ENCODE data around the gene ANO7.

The ANO7 gene

DNA sequence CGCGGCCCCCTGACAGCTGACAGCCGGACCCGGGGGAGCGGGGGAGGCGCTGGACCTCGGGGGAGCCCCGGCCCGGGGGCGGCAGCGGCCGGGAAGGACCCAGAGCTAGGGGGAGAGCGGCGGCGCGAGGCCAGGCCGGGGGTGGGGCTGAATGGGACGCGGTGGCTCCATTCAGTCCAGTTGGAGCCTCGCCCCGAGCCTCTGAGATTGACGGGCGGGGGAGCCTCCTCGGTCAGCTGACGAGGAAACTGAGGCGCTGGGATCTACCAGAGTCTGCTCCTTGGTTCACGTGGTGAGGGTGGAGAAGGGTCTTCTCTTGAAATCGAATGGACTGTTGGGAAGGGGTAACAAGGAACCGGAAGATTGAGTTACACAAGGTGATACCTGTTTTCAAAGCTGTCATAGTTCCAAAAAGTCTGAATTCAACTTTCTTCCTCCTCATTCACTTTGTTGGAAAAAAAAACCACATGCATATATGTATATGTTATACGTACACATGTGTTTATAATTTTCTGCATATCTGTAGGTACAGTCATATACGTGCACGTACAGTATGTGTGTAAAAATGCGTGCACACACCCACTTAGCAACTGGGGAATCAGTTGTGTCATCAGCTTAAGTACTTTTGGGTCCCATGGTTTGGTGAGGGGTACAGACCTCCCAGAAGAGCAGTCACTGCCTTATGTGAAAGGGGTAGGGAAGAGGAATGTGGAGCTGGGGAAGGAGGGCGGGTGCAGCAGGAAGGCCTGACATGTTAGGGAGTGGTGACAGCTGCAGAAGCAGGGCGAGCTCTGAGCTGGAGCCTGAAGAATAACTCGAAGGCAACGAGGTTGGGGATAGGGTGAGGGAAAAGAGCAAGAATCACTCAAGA, 37.6 kb upstream of the ANO7 start:
- H3K36me3 Mint-ChIP-seq (ENCODE audit: low read depth) = peaks cover 46% of the 10 kb centered on the region
- no peaks in the 10 kb centered on the region for H3K9me3 Mint-ChIP-seq
- no peak for DNase-seq
- H3K4me1 Mint-ChIP-seq (ENCODE audit: low read depth) = peaks cover 65% of the 10 kb centered on the region
- H3K27ac Mint-ChIP-seq = peak overlapping the region; percentile 96
- no peaks in the 10 kb centered on the region for H3K27me3 Mint-ChIP-seq
- peak overlapping the region; percentile 92 for H3K4me3 Mint-ChIP-seq

DNA sequence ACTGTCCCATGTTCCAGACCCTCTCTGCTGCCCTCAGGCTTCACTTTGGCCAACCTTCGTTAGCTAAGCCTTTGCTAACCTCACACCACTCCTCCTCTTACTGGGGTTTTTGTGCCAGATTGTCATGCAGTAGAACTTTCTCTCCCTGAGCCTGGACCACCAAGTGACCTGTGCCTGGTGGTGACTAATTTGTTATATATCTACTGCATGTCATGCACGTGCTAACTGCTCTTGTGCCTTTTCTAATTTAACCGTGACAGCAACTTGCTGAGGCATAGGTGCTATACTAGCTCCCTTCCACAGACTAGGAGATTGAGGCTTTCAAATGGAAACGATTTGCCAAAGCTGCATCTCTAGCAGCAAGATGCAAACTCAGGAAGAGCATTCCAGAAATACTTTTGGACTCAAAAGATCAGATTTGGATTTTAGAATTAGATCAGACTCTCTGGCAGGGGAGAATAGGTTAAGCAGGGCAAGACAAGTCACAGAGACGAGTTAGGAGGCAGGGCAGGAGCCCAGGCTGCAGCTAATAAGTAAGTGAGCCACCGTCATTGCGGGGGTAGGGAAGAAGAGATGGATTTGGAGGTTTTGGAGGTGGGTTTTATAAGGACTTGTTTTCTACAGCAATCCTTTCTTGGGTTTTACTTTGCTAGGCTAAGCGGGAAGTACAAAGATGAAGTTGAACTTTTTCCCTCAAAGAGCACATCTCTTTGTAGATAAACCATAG, 36.4 kb upstream of the ANO7 start:
- peaks cover 50% of the 10 kb centered on the region for H3K36me3 Mint-ChIP-seq (ENCODE audit: low read depth)
- H3K27ac Mint-ChIP-seq = peak overlapping the region; percentile 96
- H3K27me3 Mint-ChIP-seq = no peaks in the 10 kb centered on the region
- DNase-seq = no peak
- H3K9me3 Mint-ChIP-seq = no peaks in the 10 kb centered on the region
- H3K4me3 Mint-ChIP-seq = peak overlapping the region; percentile 92
- peaks cover 63% of the 10 kb centered on the region for H3K4me1 Mint-ChIP-seq (ENCODE audit: low read depth)

DNA sequence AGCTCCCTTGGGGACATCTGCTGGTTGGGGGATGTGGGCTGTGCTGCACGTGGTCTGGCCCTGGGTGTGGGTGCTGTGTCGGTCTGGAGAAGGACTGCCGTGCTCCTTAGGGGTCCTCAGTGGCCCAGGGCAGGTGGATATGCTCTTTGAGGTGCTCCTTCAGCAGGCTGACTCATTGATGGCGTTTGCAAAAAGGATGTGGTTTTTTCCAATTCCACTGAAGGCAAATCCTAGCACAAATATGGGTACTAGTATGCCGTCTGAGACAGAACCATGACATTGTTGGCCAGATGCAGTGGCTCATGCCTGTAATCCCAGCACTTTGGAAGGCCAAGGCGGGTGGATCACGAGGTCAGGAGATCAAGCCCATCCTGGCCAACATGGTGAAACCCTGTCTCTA, 34.9 kb upstream of the ANO7 start:
- H3K27me3 Mint-ChIP-seq = no peaks in the 10 kb centered on the region
- H3K9me3 Mint-ChIP-seq = no peaks in the 10 kb centered on the region
- H3K36me3 Mint-ChIP-seq (ENCODE audit: low read depth) = peaks cover 63% of the 10 kb centered on the region
- DNase-seq = no peak
- peaks cover 52% of the 10 kb centered on the region for H3K4me1 Mint-ChIP-seq (ENCODE audit: low read depth)
- peak overlapping the region; percentile 91 for H3K27ac Mint-ChIP-seq
- peak overlapping the region; percentile 24 for H3K4me3 Mint-ChIP-seq

DNA sequence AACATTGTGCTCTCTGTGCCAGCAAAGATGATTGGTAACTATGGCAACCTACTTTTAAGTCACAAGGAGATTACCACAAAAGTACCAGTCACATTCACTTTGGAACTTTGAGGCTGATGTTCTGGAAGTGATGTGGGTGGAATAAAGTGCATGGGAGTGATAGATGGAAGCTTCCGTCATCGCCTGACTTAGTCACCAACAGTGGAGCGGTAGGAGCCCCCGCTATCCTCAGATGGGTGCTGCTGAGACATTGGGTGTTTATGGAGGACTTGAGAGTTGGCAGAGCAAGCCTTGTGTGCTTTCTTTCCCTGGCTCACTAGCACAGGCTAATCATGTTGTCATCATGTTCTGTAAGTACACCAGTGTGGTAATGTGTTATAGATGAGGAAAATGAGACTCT, 33.6 kb upstream of the ANO7 start:
- Mint-ChIP-seq H3K4me1 (ENCODE audit: low read depth) (peaks cover 50% of the 10 kb centered on the region), H3K9me3 (no peaks in the 10 kb centered on the region), H3K4me3 (no peak overlapping the region), H3K27ac (peak overlapping the region; percentile 55), H3K36me3 (ENCODE audit: low read depth) (peaks cover 74% of the 10 kb centered on the region), H3K27me3 (no peaks in the 10 kb centered on the region)
- DNase-seq = no peak

DNA sequence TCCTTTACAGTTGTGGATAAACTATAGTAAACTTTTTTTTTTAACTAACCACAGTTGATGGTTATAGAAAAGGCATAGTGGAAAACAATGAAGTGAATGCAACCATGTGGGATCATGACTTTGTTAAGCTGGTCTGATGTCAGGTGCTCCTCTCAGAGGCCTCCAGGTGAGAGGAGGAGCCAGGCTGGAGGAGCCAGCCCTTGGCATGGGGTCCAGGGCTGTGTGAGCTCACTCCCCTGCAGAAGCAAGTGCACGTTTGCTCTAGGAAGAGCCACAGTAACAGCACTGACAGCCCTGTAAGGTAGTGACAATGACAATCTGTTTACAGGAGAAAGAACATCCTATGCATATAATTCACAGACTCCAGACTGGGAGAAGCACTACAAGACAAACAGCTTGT, 32.5 kb upstream of the ANO7 start:
- Mint-ChIP-seq H3K4me1 (ENCODE audit: low read depth) (peaks cover 44% of the 10 kb centered on the region), H3K36me3 (ENCODE audit: low read depth) (peaks cover 74% of the 10 kb centered on the region), H3K4me3 (no peak overlapping the region), H3K27me3 (no peaks in the 10 kb centered on the region), H3K27ac (peak overlapping the region; percentile 50), H3K9me3 (no peaks in the 10 kb centered on the region)
- no peak for DNase-seq

DNA sequence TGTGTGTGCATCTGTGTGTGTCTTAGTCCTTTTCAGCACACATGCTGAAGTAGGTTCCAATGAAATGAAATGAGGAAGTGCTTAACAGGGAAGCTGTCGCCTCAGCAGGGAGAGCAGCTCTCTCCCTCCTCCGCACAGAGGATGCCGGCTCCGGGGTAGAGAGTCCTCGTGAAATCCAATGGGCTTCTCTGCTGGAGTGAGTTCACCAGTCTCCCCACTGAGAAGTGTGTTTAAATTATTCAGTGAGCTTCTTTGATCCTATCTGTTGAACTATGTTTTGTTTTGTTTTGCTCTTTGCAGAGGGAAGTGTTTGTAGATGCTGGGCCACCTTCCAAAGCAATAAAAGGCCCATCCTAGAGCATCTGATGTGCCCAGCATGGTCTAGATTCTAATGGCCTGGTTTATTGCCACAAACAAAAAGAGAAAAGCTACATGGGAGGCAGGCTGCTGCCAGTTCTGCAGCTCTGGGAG, 31.5 kb upstream of the ANO7 start:
- H3K27ac Mint-ChIP-seq = peak overlapping the region; percentile 15
- no peaks in the 10 kb centered on the region for H3K27me3 Mint-ChIP-seq
- H3K36me3 Mint-ChIP-seq (ENCODE audit: low read depth) = peaks cover 79% of the 10 kb centered on the region
- no peak overlapping the region for H3K4me3 Mint-ChIP-seq
- no peaks in the 10 kb centered on the region for H3K9me3 Mint-ChIP-seq
- H3K4me1 Mint-ChIP-seq (ENCODE audit: low read depth) = peaks cover 33% of the 10 kb centered on the region
- DNase-seq = no peak

DNA sequence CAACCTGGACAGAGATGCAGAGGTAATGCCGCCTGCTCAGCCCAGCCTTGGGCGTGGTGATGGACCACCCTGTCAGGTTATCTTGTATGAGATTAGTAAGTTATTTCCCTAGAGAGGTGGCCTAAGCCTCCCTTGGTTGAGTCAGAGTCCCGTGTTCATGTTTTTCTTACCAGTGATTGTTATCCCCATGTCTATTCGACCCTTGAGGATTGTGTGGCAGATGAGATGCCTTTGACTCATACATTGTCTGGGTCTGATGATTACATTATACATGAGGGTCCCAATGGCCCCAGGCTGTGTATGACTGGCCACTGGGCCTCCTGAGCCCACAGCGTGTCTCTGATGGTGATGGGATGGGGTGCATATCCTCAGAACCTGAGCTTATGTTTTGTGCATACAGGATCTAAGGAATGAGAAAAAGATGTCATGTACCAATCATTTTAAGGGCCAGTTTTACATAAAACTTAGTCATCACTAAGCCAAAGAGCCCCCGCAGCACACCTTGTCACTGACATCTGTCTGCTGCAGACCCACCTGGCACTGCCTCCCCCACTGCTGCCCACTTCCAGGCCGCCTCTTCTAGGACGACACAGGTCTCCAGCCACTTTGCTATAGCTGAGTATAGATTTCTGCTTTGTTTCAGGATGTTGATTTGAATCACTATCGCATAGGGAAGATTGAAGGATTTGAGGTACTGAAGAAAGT, 30.5 kb upstream of the ANO7 start:
- no peaks in the 10 kb centered on the region for H3K9me3 Mint-ChIP-seq

DNA sequence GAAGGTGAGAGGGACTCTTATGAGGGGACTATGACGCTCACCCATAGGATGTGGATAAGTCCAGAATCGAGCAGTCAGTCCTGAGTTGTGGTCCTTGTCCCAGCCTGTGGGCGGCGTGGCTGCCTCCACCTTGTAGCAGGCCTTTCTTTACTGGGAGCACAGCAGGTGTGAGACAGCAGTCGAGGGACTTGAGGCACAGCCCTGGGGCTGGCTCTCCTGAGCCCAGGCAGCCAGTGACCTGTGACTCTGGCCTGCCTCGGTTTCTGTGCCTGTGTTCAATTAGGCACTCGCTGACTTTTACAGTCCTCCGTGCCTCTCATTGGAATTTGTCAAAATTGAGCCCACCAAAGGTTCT, 30.0 kb upstream of the ANO7 start:
- Mint-ChIP-seq H3K4me1 (ENCODE audit: low read depth) (peaks cover 21% of the 10 kb centered on the region), H3K4me3 (no peak overlapping the region), H3K27me3 (no peaks in the 10 kb centered on the region), H3K36me3 (ENCODE audit: low read depth) (peaks cover 82% of the 10 kb centered on the region), H3K27ac (peak overlapping the region; percentile 64), H3K9me3 (no peaks in the 10 kb centered on the region)
- DNase-seq = no peak

More for the DNA sequence above, 30.5 kb upstream of the ANO7 start:
- H3K27ac Mint-ChIP-seq = no peak overlapping the region
- no peak overlapping the region for H3K4me3 Mint-ChIP-seq
- peaks cover 26% of the 10 kb centered on the region for H3K4me1 Mint-ChIP-seq (ENCODE audit: low read depth)
- DNase-seq = no peak
- no peaks in the 10 kb centered on the region for H3K27me3 Mint-ChIP-seq
- peaks cover 82% of the 10 kb centered on the region for H3K36me3 Mint-ChIP-seq (ENCODE audit: low read depth)

DNA sequence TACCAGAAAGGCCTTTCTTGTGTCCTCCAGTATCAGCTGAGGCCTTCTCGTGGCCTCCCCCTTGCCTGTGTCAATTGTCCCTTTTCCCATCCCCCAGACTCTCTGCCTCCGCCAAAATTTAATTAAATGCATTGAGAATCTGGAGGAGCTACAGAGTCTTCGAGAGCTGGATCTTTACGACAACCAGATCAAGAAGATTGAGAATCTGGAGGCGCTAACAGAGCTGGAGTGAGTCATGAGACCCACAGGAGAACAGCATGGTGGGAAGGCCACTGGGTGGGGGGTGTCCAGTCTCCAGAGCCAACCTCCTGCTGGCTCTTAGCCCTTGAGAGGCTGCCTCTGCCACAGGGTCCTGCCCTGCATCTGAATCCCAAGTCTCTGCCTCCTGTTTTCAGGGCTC, 29.4 kb upstream of the ANO7 start:
- Mint-ChIP-seq H3K4me1 (ENCODE audit: low read depth) (peaks cover 18% of the 10 kb centered on the region), H3K27me3 (no peaks in the 10 kb centered on the region), H3K36me3 (ENCODE audit: low read depth) (peaks cover 85% of the 10 kb centered on the region), H3K27ac (peak overlapping the region; percentile 64), H3K9me3 (no peaks in the 10 kb centered on the region), H3K4me3 (no peak overlapping the region)
- no peak for DNase-seq

DNA sequence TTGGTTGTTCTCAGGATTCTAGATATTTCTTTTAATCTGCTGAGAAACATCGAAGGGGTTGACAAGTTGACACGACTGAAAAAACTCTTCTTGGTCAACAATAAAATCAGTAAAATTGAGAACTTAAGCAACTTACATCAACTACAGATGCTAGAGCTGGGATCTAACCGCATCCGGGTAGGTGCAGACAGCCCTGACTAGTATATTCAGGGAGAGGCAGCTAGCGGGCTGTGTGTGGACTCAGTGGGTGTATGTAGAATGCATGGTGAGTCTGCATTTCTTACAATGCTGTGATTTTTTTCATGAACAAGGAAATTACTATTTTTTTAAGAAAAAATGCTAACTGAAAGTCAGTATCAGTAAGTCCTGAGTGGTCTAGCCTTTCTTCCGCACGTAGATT, 28.2 kb upstream of the ANO7 start:
- Mint-ChIP-seq H3K27ac (no peak overlapping the region), H3K9me3 (no peaks in the 10 kb centered on the region), H3K4me3 (no peak overlapping the region), H3K27me3 (no peaks in the 10 kb centered on the region), H3K36me3 (ENCODE audit: low read depth) (peaks cover 83% of the 10 kb centered on the region), H3K4me1 (ENCODE audit: low read depth) (peaks cover 9% of the 10 kb centered on the region)
- no peak for DNase-seq

DNA sequence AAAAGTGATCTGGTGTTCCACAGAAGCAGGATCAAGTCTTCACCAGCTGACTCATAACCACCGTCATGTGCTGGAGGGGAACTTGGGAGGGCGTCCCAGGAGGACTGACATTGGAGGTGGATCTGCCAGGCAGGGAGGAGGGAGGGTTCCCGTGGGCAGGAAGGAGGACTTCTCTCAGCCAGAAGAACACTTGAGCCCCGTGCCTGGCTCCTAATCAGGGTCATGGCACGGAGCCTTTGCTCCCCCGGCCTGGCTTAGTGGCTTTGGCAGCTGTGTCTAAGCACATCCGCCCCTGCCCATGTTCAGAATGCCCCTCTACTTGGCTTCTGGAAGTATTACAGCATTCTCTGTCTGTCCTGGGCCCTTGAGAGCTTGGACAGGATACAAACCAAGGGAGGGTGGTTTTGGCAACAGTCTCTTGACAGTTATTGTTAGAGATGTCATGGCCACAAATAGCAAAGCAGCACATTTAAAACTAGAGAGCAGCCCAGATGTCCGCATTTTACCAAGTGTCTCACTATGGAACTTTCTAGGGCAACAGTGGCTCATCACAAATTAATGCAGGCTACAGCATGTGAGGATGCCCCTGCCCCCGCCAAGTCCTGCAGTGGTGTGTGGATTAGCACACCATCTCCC, 26.7 kb upstream of the ANO7 start:
- no peak for DNase-seq
- Mint-ChIP-seq H3K27me3 (no peaks in the 10 kb centered on the region), H3K27ac (peak overlapping the region; percentile 6), H3K36me3 (ENCODE audit: low read depth) (peaks cover 85% of the 10 kb centered on the region), H3K9me3 (no peaks in the 10 kb centered on the region), H3K4me3 (no peak overlapping the region), H3K4me1 (ENCODE audit: low read depth) (peaks cover under 1% of the 10 kb centered on the region)

DNA sequence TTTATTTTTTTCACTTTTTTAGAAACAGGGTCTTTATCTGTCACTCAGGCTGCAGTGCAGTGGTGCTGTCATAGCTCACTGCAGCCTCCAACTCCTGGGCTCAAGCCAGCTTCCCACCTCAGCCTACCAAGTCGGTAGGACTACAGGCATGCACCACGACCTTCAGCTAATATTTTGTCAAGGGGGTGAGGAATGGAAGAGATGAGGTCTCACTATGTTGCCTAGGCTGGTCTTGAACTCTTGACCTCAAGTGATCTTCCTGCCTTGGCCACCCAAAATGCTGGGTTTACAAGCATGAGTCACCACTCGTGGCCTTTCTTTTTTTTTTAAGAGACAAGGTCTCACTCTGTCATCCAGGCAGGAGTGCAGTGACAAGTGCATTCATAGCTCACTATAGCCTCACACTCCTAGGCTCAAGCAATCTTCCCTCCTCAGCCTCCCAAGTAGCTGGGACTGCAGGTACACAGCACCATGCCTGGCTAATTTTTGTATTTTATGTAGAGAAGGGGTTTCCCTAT, 24.8 kb upstream of the ANO7 start:
- Mint-ChIP-seq H3K36me3 (ENCODE audit: low read depth) (peaks cover 85% of the 10 kb centered on the region), H3K4me1 (ENCODE audit: low read depth) (no peaks in the 10 kb centered on the region), H3K4me3 (no peak overlapping the region), H3K9me3 (no peaks in the 10 kb centered on the region), H3K27ac (no peak overlapping the region), H3K27me3 (no peaks in the 10 kb centered on the region)
- DNase-seq = no peak

DNA sequence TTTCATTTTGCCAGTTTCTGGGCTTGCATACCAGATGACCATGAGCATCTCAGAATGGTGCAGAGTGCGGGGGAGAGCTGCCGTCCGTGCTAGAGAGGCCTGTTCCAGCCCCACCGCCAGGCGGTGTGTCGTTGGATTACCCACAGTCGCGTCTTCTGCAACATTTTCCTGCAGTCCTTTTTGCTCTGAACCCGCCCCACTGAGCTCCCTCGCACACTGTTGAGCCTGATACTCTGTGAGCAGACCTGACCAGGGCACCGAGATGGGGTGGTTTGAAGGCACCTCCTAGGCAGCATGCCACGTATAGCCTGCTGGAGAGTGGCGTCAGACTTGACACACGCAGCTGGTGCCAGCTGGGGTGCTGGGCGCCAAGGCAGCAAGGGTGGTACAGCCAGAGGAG, 20.1 kb upstream of the ANO7 start:
- no peak for DNase-seq
- Mint-ChIP-seq H3K36me3 (ENCODE audit: low read depth) (peaks cover 90% of the 10 kb centered on the region), H3K4me3 (no peak overlapping the region), H3K4me1 (ENCODE audit: low read depth) (no peaks in the 10 kb centered on the region), H3K9me3 (peaks cover 15% of the 10 kb centered on the region), H3K27me3 (no peaks in the 10 kb centered on the region), H3K27ac (no peak overlapping the region)

DNA sequence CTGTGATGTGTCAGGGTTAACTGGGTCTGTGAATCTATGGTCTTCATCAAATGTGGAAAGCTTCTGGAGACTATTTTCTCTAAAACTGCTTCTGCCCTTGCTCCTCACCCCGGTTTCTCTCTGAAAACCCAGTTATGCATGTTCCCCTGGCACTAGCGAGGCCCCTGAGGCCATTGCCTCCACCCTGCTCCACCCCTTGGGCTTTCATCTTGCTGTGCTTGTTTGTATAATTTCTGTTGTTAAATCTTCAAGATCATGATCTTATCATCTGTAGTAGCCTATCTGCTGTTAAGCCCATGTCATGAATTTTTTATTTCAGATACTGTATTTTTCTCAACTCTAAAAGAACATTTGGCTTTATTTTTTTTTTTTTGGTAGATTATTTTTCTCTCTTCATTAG, 14.9 kb upstream of the ANO7 start:
- peaks cover 15% of the 10 kb centered on the region for H3K9me3 Mint-ChIP-seq
- H3K4me3 Mint-ChIP-seq = no peak overlapping the region
- no peaks in the 10 kb centered on the region for H3K27me3 Mint-ChIP-seq
- H3K36me3 Mint-ChIP-seq (ENCODE audit: low read depth) = peaks cover 87% of the 10 kb centered on the region
- no peak overlapping the region for H3K27ac Mint-ChIP-seq
- no peaks in the 10 kb centered on the region for H3K4me1 Mint-ChIP-seq (ENCODE audit: low read depth)
- DNase-seq = no peak
